Stromal cell of bone marrow (primary cell): Measurements from ENCODE around the gene HDAC4.

Source experiments
- DNase-seq: peaks from one replicate; pipeline ENCODE4 v3.0.0-alpha.2; 2012; ENCODE audit warnings: low read depth

The HDAC4 gene

DNA sequence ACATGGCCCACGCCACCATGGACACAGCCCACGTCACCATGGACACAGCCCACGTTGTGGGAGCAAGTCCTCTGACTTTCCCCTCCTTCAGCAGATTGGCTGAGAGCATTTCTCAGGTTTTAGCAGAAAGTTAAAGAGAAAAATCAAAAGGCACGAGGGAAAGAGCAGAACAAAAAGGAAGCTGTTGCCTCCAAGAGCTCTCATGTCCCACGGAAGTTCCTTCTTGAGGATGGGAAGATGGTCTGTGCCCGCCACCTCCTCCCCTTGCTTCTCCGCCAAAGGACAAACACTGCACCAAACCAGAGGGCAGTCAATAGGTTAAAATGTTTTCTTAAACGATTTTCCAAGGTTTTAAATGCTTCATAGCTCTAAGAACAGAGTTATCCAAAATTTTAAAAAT lies 148.4 kb downstream of the HDAC4 start:
- DNase-seq, result no peak

DNA sequence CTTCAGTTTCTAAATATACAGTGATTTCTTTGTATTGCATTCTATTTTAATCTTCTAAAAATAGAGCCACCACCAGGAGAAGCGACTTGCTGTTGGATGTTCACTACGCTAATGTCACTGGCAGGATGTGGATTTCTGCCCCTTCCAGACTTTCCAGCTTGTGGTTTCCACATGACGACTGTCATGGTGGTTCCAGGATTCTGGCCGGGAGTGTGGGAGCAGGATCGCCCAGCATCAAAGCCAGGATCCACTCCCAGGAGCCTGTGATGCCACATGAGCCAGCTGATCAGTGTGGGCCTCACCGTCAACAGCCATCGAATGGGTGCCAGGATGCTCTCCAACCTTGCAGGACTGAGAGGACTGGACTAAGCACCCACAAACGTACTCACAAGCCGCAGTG lies 148.8 kb downstream of the HDAC4 start:
- no peak for DNase-seq

DNA sequence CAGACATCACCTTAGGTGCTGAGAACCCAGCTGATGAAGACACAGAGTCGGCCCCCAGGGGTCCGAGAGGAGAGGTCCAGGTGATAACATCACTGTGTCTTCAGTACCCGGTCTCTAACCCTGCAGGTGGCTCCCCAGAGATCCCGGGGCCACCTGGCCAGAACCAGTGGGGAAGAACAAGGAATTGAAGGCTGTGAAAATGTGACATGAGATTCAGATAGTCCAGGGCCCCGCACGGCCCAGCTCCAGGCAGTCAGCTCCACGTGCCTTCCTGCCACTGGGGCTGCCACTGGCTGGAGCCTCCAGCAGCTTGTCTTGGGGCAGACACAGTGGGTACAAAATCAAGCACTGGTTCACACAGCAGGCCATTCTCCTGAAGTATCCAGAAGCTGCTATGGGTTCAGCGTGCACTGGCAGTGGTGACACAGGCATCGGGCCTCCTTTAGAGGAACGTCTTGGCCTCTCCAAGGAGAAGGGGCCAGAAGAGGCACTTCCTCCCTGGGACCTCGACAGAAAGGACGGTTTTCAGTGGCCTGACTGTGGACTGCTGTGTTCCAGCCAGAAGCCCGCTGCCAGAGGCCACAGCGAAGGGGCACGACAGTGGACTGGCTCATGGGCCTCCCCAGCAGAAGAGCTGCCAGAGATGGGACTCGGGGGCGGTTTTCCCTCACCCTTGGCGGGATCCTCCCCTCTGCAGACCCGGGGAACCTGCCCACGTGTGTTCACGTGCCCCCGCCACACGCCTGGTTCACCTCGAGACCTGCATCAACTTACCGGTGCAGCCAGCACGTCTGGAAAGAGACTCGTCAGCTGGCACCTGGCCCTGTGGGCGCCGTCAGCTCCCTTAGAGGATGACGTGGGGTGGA lies 150.4 kb downstream of the HDAC4 start:
- DNase-seq, result no peak

DNA sequence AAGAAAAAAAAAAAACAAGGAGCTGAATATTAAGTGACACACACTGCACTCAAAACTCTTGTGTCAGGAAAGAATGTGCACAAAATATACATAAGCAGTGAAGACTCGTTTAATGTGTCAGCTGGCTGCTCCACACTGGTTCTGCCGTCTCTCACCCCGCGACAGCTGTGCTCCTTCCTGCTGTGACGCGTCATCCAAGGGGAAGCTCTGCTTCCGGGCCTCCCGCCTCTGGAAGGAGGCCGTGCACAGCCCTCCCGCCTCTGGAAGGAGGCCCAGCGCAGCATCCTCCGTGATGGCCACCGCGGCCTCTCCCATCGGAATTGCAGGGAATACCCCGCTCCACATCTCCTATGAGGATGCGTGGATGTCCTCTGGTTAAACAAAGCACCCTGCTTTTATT lies 151.0 kb downstream of the HDAC4 start:
- DNase-seq, result no peak

DNA sequence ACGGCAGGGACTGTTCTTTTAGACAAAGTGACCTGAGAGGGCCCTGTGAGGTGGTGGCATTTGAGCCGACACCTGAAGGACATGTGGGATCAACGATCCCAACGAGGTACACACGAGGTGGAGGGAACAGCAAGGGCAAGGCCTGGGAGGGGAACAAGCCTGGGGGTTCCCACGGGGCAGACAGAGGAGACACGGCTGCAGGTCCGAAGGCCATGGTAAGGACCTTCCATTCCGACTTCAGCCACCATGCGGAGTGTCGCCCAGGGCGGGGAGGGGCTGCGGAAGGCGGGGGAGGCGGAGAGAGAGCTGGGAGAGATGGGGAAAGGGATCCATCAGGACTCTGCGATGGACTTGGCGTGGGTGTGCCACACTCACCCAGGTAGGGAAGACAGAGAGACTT lies 151.8 kb downstream of the HDAC4 start:
- DNase-seq, result no peak

DNA sequence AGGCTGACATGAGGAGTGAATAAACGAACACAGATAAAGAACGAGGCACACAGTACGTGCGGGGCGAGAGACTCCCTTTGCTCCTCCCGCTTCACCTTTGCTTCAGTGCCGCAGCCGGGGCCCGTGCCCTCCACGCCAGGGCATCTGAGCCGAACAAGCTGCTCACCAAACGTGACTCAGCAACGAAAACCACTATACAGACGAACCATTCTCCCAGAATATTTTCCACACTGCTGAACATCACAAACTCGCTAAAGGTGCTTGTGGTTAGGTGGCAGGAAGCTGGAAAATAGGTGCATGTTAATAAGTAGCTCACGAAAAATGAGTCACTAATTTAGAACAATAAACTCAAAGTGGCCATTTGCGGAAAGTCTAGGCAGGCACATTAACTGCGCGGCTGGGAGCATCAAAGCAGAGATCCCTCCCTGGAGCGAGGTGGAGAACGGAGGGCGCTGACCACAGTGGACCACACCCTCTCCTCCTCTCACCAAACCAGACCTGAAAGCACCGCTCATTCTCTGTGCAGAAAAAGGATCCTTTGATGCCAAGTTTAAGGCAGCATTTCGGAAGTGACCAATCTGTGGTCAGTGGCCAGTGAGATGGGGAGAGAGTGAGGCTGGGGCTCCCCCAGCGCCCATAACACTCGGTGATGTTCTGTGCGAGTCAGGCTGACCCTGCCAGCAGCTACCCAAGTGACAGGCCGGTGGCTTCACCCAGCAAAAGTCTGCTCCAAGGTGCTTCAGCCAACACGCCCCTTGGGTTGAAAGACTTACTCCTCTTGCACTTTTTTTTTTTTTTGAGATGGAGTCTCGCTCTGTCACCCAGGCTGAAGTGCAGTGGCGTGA lies 153.2 kb downstream of the HDAC4 start:
- DNase-seq, result no peak

DNA sequence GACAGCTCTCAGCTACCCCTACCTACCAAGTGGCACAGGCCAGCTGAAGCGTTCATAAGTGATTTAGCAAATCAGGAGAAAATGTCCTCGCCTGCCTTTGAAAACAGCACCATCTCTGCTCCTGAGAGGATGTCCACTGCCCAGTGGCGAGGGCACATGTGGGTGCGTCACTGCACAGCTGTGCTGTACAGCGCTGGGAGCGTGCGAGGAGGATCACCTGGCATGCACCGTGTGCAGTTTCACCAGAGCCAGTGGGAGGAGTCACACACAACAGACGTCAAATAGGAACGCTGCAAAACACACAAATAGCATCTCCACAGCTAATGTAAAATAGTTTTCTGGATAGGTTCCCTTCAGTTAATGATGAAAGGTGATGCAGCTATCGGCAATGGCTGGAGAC lies 154.1 kb downstream of the HDAC4 start:
- DNase-seq, result no peak

DNA sequence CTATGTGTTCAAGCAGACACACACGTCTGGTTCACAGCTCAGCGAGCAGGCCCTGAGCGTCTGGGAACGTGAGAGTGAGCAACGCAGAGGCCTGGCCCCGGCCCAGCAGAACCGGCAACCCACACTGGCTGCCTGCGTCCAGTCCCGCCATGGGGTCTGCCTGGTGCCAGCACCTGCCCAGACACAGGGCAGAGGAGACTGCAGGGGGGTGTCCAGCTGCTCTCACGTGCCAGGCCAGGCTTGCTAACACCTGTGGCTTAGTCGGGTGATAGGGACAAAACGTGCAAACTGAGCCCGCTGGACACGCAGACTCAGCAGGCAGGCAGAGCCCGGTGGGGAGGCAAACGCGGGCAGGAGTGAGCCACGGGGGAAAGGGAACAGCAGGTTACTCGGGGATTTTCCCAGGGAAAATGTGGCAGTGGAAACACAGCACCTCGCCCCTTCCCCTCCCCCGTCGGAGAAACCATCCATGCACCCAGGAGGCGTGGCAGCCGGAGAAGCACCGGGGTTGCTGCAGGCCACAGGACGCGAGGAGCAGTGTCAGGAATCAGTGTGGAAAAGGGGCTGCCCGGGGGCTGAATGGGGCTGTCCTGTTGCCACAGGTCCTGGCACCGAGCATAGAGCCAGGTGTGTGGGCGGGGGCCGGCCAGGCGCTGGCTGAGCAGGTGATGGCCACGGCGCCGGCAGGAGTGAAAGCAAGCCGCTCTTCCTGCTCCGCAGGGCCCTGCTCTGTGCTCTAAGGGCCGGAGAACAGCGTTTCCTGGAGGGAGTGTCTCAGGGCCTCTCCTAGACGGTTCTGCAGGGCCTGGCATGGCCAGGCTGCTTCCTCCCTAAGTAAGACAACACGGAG lies 154.7 kb downstream of the HDAC4 start:
- DNase-seq, result no peak

DNA sequence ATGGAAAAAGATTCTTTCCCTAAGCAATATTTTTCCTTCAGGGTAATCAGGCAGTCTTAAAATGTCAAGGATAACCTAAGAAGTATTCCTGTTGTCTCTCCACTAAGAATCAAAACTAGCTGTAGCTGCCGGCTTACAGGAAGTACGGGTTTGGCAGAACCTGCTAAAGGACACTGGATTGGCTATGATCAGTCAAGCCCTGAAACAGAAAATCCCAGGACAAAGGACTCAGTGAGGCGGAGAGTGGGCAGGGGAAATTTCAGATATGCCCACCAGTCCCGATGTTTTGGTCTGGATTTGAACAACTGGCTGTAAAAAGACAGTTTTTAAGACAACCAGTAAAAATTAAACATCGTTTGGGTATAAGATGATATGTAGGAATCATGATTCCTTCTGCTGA lies 155.7 kb downstream of the HDAC4 start:
- DNase-seq, result no peak

DNA sequence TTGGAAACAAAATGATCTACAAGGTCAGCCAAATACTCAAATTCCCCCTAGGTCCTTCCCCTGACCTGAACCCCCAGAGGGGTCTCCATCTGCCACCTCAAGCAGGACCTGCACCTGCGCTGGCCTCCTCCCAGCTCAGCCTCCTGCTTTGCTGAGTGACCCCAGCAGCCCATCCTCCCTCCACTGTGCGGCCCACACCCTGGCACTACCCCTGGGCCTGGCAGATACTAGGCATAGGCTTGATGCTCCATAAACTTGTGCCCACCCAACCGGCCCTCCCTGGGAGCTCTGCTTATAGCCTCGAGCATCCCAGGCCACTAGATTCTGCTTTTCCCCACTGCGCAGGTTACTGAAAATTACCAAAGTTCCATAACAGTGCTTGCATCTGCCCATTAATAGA lies 156.2 kb downstream of the HDAC4 start:
- DNase-seq, result no peak

DNA sequence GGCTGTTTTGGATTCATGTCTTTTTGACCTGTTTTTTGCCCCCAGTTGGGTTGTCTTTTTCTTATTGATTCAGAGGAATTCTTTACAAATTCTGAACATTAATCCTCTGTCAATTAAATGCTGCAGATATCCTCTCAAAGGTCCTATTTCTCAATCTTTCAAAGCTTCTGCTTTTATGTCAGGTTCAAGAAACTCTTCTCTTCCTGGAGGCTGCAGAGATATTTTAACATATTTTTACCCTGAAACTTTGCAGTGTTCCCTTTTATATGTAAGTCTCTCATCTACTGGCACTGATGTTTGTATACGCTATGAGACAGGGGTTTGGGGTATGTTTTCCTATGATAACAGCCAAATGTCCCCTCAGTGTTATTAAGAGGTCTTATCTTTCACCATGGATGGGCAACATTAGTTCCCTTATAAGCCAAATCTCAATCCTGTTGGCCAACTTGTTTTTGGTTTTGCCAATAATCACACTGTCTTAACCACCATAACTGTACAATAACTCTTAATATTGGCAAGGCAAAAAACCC lies 159.3 kb downstream of the HDAC4 start:
- no peak for DNase-seq

DNA sequence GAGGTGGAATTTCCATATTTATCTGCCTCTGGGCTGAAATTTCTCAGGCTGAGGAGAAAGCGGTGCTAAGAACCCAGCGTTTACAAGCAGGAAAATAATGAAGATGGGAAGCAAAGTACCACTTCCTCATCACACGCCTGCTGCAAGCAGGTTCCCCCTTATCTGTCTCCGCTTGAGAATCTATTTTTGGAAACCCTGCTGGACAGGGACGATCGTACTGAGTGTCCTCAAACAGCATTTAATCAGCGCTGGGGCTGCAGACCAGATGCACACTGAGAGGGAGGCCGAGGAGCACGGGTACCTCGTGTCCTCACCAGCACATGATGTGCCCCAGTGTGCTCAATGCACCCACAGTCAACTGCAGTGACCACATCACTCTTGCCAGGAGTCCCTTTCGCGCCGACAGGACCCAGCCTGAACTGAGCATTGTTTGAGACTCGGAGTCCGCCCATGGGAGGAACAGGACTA lies 160.4 kb downstream of the HDAC4 start:
- DNase-seq, result no peak

DNA sequence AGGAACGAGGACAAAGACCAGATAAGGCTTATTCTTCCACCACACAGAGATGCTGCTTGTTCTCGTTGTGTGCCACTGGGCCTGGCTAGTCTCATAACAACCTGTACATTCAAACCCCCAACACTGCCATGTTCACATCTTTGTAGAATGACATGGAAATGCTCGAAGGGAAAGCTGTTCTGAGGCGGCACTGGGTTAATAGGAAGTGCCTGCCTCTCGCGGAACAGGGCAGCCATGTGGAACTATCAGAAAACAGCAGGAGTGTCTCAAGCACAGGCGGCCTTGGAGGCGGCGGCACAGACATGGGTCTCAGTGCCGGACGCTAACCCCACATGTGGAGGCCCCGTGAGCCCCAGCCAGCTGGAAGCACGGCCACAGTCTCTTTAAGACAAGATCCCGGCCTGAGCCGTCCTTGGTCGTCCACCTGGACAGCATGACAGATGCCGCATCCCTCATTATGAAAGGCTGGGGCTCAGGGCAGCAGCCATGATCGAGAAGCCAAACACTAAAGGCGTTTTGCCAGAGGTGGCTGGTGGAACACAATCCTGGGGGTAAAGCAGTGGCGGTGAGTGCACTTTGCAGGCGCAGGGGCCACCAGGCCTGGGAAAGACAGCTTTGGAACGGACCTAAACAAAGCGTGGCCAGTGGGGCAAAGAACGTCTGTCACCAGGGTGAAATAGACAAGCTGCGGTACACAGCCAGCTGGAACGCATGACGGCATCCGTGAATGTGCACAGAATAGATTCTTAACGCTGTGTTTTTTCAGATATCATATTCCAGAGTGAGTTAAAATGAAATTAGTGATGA lies 161.0 kb downstream of the HDAC4 start:
- DNase-seq, result no peak

DNA sequence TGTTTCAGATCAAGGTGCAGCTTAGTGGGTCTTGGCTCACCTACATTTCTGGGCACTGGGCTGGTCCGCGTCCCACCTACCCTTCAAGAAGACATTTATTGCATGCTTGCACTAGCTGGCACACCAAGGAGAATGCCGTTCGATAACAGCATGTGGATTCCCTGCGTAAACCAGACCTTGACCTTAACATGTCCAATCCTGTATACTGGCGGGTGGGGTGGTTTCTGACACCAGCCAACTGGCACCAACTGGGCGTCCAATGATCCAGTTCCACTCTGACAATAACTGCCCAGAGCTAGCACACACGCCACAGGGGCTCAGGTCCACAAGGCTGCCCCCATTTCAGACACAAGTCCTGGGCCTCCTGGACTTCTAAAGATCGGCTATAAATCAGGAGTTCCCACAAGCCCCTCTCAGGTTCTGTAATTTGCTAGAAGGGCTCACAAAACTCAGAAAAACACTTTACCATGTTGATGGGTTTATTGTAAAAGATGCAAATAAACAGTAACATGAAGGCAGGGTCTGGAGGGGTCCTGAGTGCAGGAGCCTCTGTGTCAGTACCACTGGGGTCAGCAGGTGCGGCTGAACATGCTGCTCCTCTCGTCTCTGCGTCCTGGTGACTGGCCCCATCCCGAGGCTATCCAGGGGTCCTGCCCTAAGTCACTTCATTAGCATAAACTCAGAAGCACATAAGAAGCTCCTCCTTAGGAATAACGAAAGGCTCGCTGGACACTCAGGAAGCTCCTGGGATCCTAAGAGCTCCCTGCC lies 161.8 kb downstream of the HDAC4 start:
- no peak for DNase-seq

DNA sequence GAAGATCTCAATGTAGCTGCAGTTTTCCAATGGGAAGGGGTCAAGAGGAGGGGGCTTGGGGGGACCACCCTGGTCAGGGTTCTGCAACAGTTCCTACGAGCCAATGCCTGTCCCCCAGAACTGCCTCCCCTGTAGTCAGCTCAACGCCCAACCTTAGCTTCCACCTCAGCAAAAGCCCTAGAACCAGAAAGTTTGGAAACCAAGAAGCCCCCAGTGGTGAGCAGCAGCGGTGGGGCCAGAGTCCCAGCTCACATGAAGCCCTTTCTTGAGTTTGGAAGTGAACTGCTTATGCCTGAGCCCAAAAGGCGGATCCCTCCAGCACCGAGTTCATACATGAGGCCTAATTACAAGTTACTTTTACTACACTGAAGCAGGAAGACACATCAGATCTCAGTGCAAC lies 162.4 kb downstream of the HDAC4 start:
- no peak for DNase-seq

DNA sequence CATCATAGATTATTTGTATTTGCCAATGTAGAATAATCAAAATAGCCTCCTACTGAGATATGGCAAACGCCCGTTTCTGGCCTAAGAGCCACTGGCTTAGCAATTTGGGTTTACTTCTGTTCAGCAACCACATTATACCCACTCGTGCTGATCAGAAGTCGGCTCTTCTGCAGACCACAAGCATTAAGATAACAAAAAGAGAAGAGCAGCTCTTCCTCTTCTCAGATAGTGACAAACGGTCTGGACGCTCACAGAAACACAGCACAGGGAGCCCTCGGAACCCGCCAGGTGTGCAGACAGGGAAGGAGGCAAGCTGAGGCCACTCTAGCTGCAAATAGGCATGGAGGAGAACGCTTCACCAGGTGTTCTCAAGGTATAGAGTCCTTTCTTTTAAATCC lies 164.0 kb downstream of the HDAC4 start:
- no peak for DNase-seq

DNA sequence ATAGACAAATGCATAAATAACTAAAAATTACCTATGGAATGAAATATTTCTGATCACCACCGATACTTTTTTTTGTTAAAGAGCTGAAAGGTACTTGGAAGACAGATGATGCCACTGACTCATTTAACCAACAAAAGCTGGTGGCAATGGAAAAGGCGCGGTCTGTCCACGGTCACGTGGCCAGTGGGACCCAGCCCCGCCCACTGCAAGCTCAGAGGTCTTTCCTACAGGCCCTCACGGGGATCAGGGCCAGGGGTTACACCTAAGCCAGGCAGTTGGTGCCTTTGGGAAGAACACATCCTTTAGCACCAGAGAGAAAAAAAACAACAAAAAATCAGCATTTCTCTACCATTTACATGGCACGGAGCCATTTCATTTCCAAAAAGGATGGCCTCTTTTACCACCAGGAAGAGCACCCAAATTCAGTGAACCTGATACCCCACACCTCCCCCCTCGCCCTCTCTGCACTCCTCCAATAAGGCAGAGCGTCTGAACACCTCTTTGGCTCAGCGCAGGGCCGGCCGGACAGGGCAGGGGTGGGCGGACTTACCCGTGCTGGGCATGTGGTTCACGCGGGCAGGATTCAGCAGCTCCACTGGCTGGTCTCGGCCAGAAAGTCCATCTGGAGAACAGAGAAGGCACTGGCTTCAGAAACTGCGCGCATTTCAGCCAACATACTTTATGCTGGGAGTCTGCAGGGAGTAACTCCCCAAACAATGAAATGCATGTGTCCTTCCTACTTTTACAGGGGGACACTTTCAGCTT lies 164.6 kb downstream of the HDAC4 start:
- DNase-seq, result no peak

DNA sequence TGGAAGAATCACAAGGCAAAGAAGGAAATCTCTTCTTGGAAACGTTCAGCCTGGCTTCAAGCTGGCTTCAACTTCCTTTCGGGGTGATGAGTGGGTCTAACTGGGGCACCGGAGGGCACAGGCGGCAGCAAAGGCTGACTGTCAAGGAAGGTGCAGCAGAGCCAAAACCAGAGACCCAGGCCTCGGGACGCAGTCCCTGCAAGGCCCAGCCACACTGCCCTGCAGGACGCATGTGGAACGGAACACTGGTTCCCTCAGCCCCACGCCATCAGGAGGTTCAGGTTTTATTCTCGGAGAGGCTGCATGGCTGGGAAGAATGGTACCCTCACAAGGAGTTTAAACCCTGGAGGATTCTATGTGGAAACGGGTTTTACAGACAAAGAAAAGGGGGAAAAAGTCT lies 165.5 kb downstream of the HDAC4 start:
- DNase-seq, result no peak
